CD4-positive, alpha-beta T cell treated with Interleukin-6 at 100 ng/mL for 8 hours (primary cell): ENCODE data around the gene IKBKG.
"Not testable (repeated sequence)": the region's sequence is repeated elsewhere in the genome, so short reads cannot be mapped to it uniquely, and the experiment has no call there.

Experiments
- DNase-seq: peaks from one replicate; pipeline ENCODE4 v3.0.0-alpha.2; 2020; ENCODE audit warnings: mixed read lengths, low spot score

IKBKG gene

DNA sequence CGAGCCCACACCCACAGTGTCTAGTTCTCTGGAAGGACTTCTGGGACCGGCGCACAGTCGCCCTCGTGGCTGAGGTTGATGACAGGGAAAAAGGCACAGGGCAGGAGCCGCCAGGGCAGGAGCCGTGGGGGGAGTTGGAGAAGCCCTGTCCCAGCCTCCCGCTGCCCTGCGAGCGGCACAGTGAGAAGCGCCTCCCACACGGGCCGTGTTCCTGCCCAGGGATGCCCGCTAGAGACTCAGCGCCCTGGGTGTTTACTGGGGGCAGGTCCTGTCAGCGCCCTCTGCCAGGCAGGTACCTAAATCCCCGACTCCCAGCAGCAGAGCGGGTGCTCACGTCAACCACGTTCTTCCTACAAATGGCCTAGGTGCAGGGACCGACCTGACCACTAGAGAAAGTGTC is 11.5 kb downstream of the IKBKG start:
- DNase-seq, result not testable (repeated sequence)

GRCh38 chrX:154560326-154560725 is 12.9 kb downstream of the IKBKG start:
- not testable (repeated sequence) for DNase-seq

GRCh38 chrX:154562295-154562694 is 14.9 kb downstream of the IKBKG start:
- not testable (repeated sequence) for DNase-seq

DNA sequence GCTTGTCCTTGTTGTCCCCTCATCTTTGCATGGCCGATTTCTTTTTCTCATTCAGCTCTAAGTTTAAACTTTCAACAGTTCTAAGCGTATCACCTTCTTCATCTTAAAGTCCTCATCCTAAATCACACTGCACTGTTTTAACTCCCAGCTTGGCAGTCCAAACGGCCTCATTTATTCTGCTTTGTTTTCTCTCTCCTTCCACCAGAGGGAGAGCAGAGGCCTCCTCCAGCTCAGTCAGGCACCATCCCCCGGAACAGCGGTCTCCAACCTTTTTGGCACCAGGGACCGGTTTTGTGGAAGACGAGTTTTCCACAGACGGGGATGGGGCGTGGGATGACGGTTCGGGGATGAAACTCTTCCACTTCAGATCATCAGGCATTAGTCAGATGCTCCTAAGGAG is 22.9 kb downstream of the IKBKG start:
- not testable (repeated sequence) for DNase-seq

GRCh38 chrX:154573061-154573460 is 25.6 kb downstream of the IKBKG start:
- not testable (repeated sequence) for DNase-seq

DNA sequence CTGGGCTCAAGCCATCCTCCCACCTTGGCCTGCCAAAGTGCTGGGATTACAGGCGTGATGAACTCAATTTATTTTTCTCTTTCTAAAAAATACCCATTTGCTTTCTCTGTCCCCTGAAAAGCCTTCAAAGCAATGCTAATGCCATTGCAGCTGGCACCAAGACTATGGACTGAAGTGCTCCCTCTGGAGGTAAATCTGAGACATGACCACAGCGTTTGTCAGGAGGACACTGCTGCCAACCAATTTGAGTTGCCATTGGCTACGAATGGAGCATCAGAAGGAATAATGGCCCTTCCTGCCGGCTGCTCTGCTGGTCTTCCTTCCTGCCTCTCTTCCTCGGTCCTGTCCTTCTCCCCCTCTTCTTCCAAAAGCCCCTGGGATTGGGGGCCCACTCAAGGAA is 27.7 kb downstream of the IKBKG start:
- not testable (repeated sequence) for DNase-seq

DNA sequence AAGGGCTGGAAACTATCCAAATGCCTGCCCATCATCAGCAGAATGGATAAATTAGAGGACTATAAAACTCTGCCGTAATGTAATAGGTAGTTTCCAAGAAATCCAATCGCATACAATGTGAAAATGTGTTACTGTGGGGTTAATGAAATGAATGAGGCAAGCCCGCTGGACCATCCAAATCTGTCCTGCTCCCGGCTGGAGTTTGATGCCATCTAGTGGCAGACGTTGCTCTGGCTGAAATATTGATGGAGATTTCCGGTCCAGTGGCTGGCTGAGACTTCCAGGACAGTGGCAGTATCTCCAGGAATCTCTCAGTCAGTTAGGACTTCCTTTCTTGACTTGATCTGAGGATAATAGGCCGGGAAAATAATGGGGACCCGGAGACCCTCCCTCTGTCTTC is 35.6 kb downstream of the IKBKG start:
- not testable (repeated sequence) for DNase-seq

GRCh38 chrX:154584585-154585183 is 37.3 kb downstream of the IKBKG start, which contains the start of gene CTAG1A:
Gene CTAG1A, plus strand, starts transcription at chrX:154585133. Its CDS starts 74 bp downstream, at chrX:154585207.
- not testable (repeated sequence) for DNase-seq

- not testable (repeated sequence) for DNase-seq
Observed at GRCh38 chrX:154590415-154590814, 43.0 kb downstream of the IKBKG start.

- DNase-seq, result no peak
Observed at GRCh38 chrX:154592505-154592904, 45.1 kb downstream of the IKBKG start.

GRCh38 chrX:154593201-154593600 is 45.8 kb downstream of the IKBKG start:
- no peak for DNase-seq

DNA sequence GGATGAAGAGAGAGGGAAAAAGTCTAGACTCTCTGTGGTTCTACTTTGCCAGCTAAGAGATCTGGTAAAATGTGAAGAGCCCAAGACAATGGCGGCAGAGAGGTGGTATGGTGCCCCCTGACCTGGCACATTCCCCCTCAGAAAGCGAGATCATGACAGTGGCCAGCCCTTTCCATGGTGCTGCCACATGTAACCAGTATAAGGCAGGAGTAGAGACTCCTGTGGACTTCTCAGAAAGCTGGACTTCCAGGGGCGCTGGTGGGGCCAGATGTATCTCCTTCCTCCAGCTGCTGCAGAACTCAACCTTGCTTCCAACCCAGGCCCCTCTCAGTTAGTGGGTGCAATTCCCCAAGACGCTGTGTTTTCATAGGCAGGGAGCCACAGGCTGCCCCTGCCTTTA is 47.1 kb downstream of the IKBKG start:
- no peak for DNase-seq

GRCh38 chrX:154595559-154596249 is 48.3 kb downstream of the IKBKG start:
- no peak for DNase-seq

DNA sequence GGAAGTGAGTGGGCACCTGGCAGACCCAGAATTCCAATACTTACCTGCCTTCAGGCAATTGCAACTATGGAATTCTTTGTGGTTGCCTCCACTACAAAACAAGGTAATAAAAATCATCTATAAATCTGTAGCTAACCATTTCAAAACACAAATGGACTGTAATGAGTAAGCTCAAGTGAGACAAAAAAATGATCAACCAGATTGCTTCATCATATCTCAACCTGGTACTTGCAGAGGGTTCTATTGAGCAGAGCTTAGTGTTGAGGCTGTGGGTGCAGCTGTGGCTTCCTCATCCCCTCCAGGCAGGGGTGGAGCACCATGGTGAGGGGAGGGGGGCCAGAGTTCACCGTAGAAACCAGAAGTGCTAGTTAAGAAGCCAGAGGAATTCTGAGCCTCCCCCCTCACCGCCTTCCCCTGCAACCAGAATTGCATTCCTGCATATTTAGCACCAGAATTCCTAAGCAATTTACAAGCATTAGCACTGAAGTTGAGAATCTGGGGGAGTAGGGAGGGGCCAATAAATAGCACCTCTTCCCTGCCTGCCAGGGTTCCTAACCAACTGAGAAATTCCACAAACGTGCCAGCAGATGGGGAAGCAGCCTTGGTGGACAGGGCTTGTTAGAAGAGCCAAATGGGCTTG is 49.0 kb downstream of the IKBKG start:
- no peak for DNase-seq

DNA sequence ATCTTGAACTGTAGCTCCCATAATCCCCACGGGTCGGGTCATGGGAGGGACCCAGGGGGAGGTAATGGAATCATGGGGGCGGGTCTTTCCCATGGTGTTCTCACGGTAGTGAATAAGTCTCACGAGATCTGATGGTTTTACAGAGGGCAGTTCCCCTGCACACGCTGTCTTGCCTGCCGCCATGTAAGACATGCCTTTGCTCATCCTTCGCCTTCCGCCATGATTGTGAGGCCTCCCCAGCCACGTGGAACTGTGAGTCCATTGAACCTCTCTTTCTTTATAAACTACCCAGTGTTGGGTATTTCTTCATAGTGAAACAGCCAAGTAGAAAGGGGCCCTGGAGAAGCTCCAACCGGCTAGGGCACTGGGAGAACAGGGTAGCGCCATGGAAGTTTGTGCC is 49.8 kb downstream of the IKBKG start:
- no peak for DNase-seq

- no peak for DNase-seq
Observed at GRCh38 chrX:154598656-154599055, 51.2 kb downstream of the IKBKG start.

DNA sequence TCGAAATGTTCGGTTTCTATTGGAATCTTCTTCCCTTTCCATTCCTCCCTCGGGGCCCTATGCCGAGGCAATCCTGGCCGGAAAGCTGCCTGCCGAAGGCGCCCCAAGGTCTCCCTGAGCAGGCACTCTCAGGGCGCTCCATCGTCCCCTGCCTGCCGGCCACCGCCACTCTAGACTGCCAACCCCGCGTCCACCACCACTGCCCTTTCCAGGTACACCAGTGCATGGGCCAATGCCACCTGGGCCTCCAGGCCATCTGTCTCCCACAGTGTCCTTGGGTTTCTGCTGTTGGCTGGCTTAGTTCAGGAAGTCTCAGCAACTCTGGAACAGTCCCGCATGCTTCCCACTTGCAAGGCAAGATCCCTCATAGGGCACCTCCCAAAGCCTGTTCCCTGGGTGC is 52.1 kb downstream of the IKBKG start:
- DNase-seq, result no peak

DNA sequence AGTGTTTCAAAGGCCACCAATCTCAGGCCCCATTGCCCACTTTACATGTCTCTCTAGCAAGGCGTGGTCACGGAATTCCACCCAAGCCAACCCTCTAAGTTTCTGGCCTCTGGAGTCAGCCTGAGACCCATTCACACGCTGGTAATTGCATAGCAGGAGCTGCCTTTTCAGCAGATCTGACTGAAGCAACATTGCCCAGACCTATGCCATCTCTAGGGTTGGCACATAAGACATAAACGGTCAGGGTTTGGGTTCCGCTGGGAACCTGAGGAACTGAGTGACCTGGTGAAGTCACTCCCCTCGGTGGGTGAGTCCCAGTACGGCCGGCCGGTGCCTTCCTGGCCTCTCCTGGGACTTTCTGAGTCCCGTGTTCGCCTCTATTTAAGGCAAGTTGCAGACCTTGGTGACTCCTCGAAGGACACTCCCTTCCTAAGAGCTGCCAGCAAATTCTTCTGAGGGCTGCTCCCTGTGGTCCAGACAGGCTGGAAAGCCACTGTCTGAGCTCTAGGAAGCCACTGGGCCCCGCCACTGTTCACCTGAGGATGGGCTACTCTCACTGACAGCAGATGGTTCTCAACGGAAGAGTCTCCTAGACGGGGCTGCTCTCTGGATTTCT is 53.4 kb downstream of the IKBKG start:
- no peak for DNase-seq

GRCh38 chrX:154602226-154602625 is 54.8 kb downstream of the IKBKG start:
- DNase-seq, result no peak

DNA sequence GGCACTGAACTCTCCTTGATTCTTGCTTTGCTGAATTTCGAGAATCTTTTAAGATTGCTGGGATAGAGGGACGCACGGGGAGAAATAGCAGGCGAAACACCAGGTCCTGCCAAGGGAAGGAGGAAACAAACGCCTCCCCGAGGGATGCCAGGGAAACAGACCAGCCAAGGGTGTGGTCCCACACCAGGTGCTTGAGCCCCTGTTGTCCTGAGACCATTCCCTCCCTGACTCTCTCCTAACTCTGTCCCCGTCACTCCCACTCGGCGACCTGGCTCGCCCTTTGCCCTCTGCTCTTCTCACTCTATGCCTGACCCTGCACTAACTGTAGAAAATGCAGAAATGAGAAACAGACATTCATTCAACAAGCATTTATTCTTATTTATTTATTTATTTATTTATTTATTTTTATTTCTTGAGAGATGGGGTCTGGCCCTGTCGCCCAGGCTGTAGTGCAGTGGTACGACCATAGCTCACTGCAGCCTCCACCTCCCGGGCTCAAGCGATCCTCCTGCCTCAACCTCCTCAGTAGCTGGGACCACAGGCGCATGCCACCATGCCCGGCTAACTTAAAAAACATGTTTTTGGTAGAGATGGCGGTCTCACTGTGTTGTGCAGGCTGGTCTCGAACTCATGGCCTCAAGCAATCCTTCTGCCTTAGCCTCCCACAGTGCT is 55.5 kb downstream of the IKBKG start:
- DNase-seq, result no peak

- DNase-seq, result no peak
Observed at GRCh38 chrX:154603438-154604430, 56.3 kb downstream of the IKBKG start.
